HCT116 (cell line): ENCODE measurements around the gene OR2B6.
"Not testable (repeated sequence)": the region's sequence is repeated elsewhere in the genome, so short reads cannot be mapped to it uniquely, and the experiment has no call there.

Experiments used
- CBX3 ChIP-seq: IDR thresholded peaks from 2 replicates; pipeline ENCODE4 v1.6.1; 2012; ENCODE audit warnings: low read depth
- CTCF ChIP-seq, 3 experiments: fragments of 200-600 bp in 1 of 3; sonication (generic) in 1 of 3; IDR thresholded peaks in 2 of 3; conservative IDR thresholded peaks in 1 of 3; 2 replicates each; pipeline ENCODE4 v1.5.1; 2012 to 2017; ENCODE audit warnings: low read depth in 2 of 3, low read length in 2 of 3, antibody characterized with exemption in 1 of 3, borderline replicate concordance in 1 of 3, control low read depth in 1 of 3, mild to moderate bottlenecking in 1 of 3, mixed read lengths in 1 of 3, mixed run types in 1 of 3, moderate library complexity in 1 of 3; ENCODE audit not compliant: insufficient read depth in 1 of 3
- POLR2AphosphoS5 ChIP-seq: IDR thresholded peaks from 2 replicates; pipeline ENCODE4 v1.6.1; 2011; ENCODE audit warnings: mild to moderate bottlenecking, low read depth, low read length, moderate library complexity
- RAD21 ChIP-seq: IDR thresholded peaks from 2 replicates; pipeline ENCODE4 v1.6.1; 2012; ENCODE audit warnings: low read depth, mild to moderate bottlenecking
- YY1 ChIP-seq: IDR thresholded peaks from 2 replicates; pipeline ENCODE4 v1.6.1; 2011; ENCODE audit warnings: low read length, low read depth, moderate library complexity, mild to moderate bottlenecking; ENCODE audit not compliant: insufficient replicate concordance; ENCODE audit errors: extremely low read depth
- TF ChIP-seq, protein P1 (sequence below): IDR thresholded peaks from 2 replicates; pipeline ENCODE4 v1.6.1; 2012

GRCh38 chr6:27929930-27930329 is 27.1 kb upstream of the OR2B6 start:
- not testable (repeated sequence) for TF ChIP-seq CTCF (IDR thresholded peaks at IDR 0.05 in 2 of 3, conservative IDR thresholded peaks at IDR 0.05 in 1 of 3; ENCODE audit: borderline replicate concordance in 1 of 3, insufficient read depth in 1 of 3, low read depth in 2 of 3, low read length in 2 of 3); RAD21; POLR2AphosphoS5; YY1; CBX3
- TF ChIP-seq, protein P1, sequence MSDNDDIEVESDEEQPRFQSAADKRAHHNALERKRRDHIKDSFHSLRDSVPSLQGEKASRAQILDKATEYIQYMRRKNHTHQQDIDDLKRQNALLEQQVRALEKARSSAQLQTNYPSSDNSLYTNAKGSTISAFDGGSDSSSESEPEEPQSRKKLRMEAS: not testable (repeated sequence)
